K562 (cell line): Measurements from ENCODE around the gene NELFA. TPM values are rescaled to one million over a fixed set of nuclear protein-coding genes. Genes with fewer than 3 reads are reported as not detected.
A peak's percentile ranks its signal among the peaks of the same experiment; 100 is the strongest.
"Not testable (repeated sequence)": the region's sequence is repeated elsewhere in the genome, so short reads cannot be mapped to it uniquely, and the experiment has no call there.

Experiments used
- ATAC-seq: fragments of 200-7000 bp; cut with Tn5 transposase; 3 replicates; pipeline ENCODE4 v1.9.1; 2020; ENCODE audit warnings: moderate library complexity
- BruUV-seq: library from RNA; stranded (reverse); fragments of 400-500 nt; replicated peaks from 2 replicates; lab custom pipeline; 2021; lab: Mats Ljungman, UMichigan
- CTCF ChIA-PET: fragments of 300-600 bp; formaldehyde crosslinking; extraction: SDS; loops from one replicate; lab custom pipeline; 2021; ENCODE audit warnings: low intra/inter-chr PET ratio; lab: Yijun Ruan, JAX
- POLR2A ChIA-PET: fragments of 300-600, 350-650 bp; sonication (Branson Sonifier 250); formaldehyde crosslinking; extraction: SDS; loops from one replicate; lab custom pipeline; 2021; ENCODE audit warnings: antibody characterized with exemption, inconsistent platforms; lab: Yijun Ruan, JAX
- DNase-seq, 4 experiments: peaks; one replicate each; pipeline versions ENCODE4 v3.0.0 to v3.0.0-alpha.2; 2011 to 2018; ENCODE audit warnings: low spot score in 3 of 4, mixed read lengths in 3 of 4; ENCODE audit errors: extremely low read depth in 1 of 4
- FAIRE-seq: peaks from 2 replicates; lab custom pipeline; 2011; peaks lifted over from hg19 to GRCh38; lab: Jason Lieb, UNC
- H2AFZ ChIP-seq: 2 replicates; pipeline ENCODE4 v1.6.0; 2011; ENCODE audit warnings: low read depth, low read length, control low read depth, inconsistent platforms
- H3K27ac ChIP-seq: fragments of 200-600 bp; 3 replicates; pipeline ENCODE4 v1.8.0; 2011; ENCODE audit warnings: low read depth, mild to moderate bottlenecking, control low read depth, inconsistent platforms, low read length, moderate library complexity, mixed read lengths; ENCODE audit errors: extremely low read depth
- H3K27me3 ChIP-seq, 2 experiments: fragments of 300-600 bp in 1 of 2; 2 replicates in 1 of 2; 3 replicates in 1 of 2; pipeline versions ENCODE4 v1.6.0 to v1.8.0; 2011; ENCODE audit warnings: inconsistent platforms in 2 of 2, low read length in 2 of 2, mild to moderate bottlenecking in 1 of 2, mixed read lengths in 1 of 2, moderate library complexity in 1 of 2; ENCODE audit not compliant: control insufficient read depth in 2 of 2, insufficient read depth in 2 of 2
- H3K36me3 ChIP-seq: fragments of 300-600 bp; 3 replicates; pipeline ENCODE4 v1.8.0; 2011; ENCODE audit warnings: mild to moderate bottlenecking, low read length, inconsistent platforms; ENCODE audit not compliant: control insufficient read depth, insufficient read depth
- H3K4me1 ChIP-seq, 2 experiments: fragments of 200-600 bp in 1 of 2; replicated peaks in 1 of 2; 2 replicates in 1 of 2; 3 replicates in 1 of 2; pipeline versions ENCODE4 v1.5.1 to v1.8.0; 2011; ENCODE audit warnings: inconsistent platforms in 2 of 2, low read length in 2 of 2, mild to moderate bottlenecking in 1 of 2, mixed read lengths in 1 of 2, moderate library complexity in 1 of 2; ENCODE audit not compliant: control insufficient read depth in 2 of 2, insufficient read depth in 2 of 2
- H3K4me2 ChIP-seq: 2 replicates; pipeline ENCODE4 v1.6.1; 2011; ENCODE audit warnings: low read length, control low read depth, inconsistent platforms, mixed read lengths; ENCODE audit not compliant: insufficient read depth
- H3K4me3 ChIP-seq: fragments of 200-600 bp; sonication (generic), shearing (Covaris generic); 2 replicates; pipeline ENCODE4 v1.5.1; 2016; ENCODE audit warnings: control low read depth, inconsistent platforms
- H3K79me2 ChIP-seq: fragments of 200-600 bp; 3 replicates; pipeline ENCODE4 v1.8.0; 2011; ENCODE audit warnings: low read length, inconsistent platforms; ENCODE audit not compliant: control insufficient read depth, insufficient read depth
- H3K9ac ChIP-seq, 2 experiments: 2 replicates each; pipeline versions ENCODE4 v1.6.0 to v1.6.1; 2011; ENCODE audit warnings: low read depth in 2 of 2, low read length in 2 of 2, control low read depth in 1 of 2, inconsistent platforms in 1 of 2, mild to moderate bottlenecking in 1 of 2, mixed read lengths in 1 of 2; ENCODE audit not compliant: insufficient read depth in 1 of 2
- H3K9me1 ChIP-seq: one replicate; pipeline ENCODE4 v1.6.0; 2011; ENCODE audit warnings: inconsistent platforms, mild to moderate bottlenecking, low read length, moderate library complexity; ENCODE audit not compliant: control insufficient read depth, insufficient read depth
- H3K9me3 ChIP-seq: replicated peaks from 2 replicates; pipeline ENCODE4 v1.5.1; 2011; ENCODE audit warnings: low read depth, low read length, inconsistent platforms; ENCODE audit not compliant: control insufficient read depth, insufficient read depth
- H4K20me1 ChIP-seq: replicated peaks from 2 replicates; pipeline ENCODE4 v1.6.1; 2011; ENCODE audit warnings: low read length, inconsistent platforms, mixed read lengths; ENCODE audit not compliant: control insufficient read depth, insufficient read depth
- NONO ChIP-seq, 2 experiments: fragments of 200-400 bp in 1 of 2; fragments of 450-650 bp in 1 of 2; formaldehyde crosslinking in 1 of 2; IDR thresholded peaks; 2 replicates each; pipeline ENCODE4 v1.6.1; 2017; ENCODE audit warnings: low read depth in 2 of 2, mild to moderate bottlenecking in 2 of 2, moderate library complexity in 2 of 2, low read length in 1 of 2
- UBTF ChIP-seq, 2 experiments: IDR thresholded peaks; 2 replicates each; pipeline ENCODE4 v1.6.1; 2012; ENCODE audit warnings: improper control_type of control experiment in 2 of 2, low read depth in 2 of 2, low read length in 2 of 2, borderline replicate concordance in 1 of 2
- ZNF146 ChIP-seq: IDR thresholded peaks from one replicate; pipeline ENCODE4 v1.6.1; 2018; ENCODE audit warnings: missing compliant biosample characterization; ENCODE audit not compliant: unreplicated experiment
- WGBS: fragments of 100-300 bp; shearing (Covaris generic); methylation state at CpG from one replicate; pipeline ENCODE4 v1.1.6; 2016; ENCODE audit warnings: low coverage, mixed read lengths; ENCODE audit not compliant: insufficient coverage; ENCODE audit errors: missing lambda C conversion rate; 5-methylcytosine and 5-hydroxymethylcytosine counted together
- in situ Hi-C: fragments of 300-500 bp; cut with MboI; formaldehyde crosslinking; loops from 4 replicates; pipeline ENCODE4 v1.15.0; 2018; ENCODE audit warnings: inconsistent platforms, mixed read lengths
- intact Hi-C: fragments of 100-400 bp; cut with micrococcal nuclease; formaldehyde crosslinking; loops from 2 replicates; pipeline ENCODE4 v1.14.2; 2022
- polyA plus RNA-seq, 8 experiments: library from polyadenylated mRNA; depleted of rRNA in 4 of 8; stranded (reverse) in 5 of 8; unstranded in 3 of 8; fragments of >200 nt; fragmentation: Nextera tagmentation in 2 of 8; fragmentation: Illumina TruSeq in 1 of 8; extraction: Ambion mirVana in 2 of 8; extraction: Trizol in 1 of 8; gene quantifications; 2 replicates each; pipeline versions ENCODE4 v1.2.1 to v1.2.3, GENCODE V29; 2011 to 2014; ENCODE audit warnings: inconsistent platforms in 1 of 8, missing spikeins in 1 of 8
- total RNA-seq, 7 experiments: library from RNA; depleted of rRNA in 6 of 7; stranded (reverse); fragments of >200 nt in 6 of 7; fragmentation: Illumina TruSeq in 2 of 7; extraction: Trizol in 2 of 7; gene quantifications; 2 replicates each; pipeline versions ENCODE4 v1.2.1 to v1.2.3, GENCODE V29; 2011 to 2021; ENCODE audit warnings: low replicate concordance in 1 of 7

The NELFA gene
- total and polyA plus RNA-seq, 9 of the 15 experiments (the other 6 are each of a cell fraction or from before 2014, with no cell fraction given): 0.76 to 59.6 (median 14.8) TPM

GRCh38 chr4:2006367-2006766 is 2.4 kb downstream of the NELFA start (continued):
- TF ChIP-seq UBTF (IDR thresholded peaks at IDR 0.05; ENCODE audit: borderline replicate concordance in 1 of 2, low read depth in 2 of 2, low read length in 2 of 2): no peak
- TF ChIP-seq NONO (IDR thresholded peaks at IDR 0.05; ENCODE audit: low read depth in 2 of 2, low read length in 1 of 2): no peak
- TF ChIP-seq, all 486 proteins: peak for 1

GRCh38 chr4:2003361-2003760 is 5.4 kb downstream of the NELFA start:
- POLR2A ChIA-PET, H3K4me3 ChIP-seq, H3K27me3 ChIP-seq, CTCF ChIA-PET, ATAC-seq, H3K9me1 ChIP-seq, H3K4me2 ChIP-seq, H3K9me3 ChIP-seq, BruUV-seq, DNase-seq, H3K27ac ChIP-seq, intact Hi-C loops, FAIRE-seq, H3K9ac ChIP-seq, H2AFZ ChIP-seq, in situ Hi-C loops: not testable (repeated sequence)
- Histone ChIP-seq H3K79me2 (peaks cover 96% of the 10 kb centered on the region), H3K36me3 (peaks cover 51% of the 10 kb centered on the region), H3K4me1 (peaks cover 9 to 15% of the 10 kb centered on the region in 2 experiments; a peak in 4 of 5 replicates), H4K20me1 (peaks cover 22% of the 10 kb centered on the region)
- WGBS: 81% methylated on average over 2 of the region's 2 CpGs
- TF ChIP-seq ZNF146 (CRISPR knock-in tag): peak; percentile 75

- H2AFZ ChIP-seq, ATAC-seq, H3K4me1 ChIP-seq, H3K9me3 ChIP-seq, H3K27me3 ChIP-seq, H4K20me1 ChIP-seq, H3K27ac ChIP-seq, in situ Hi-C loops, POLR2A ChIA-PET, H3K9ac ChIP-seq, DNase-seq, CTCF ChIA-PET, H3K4me3 ChIP-seq, BruUV-seq, H3K4me2 ChIP-seq, H3K9me1 ChIP-seq, FAIRE-seq, intact Hi-C loops: not testable (repeated sequence)
- peaks cover 51% of the 10 kb centered on the region; the same call in 2 of the 3 replicates for H3K36me3 ChIP-seq
- H3K79me2 ChIP-seq: peaks cover 93% of the 10 kb centered on the region
- WGBS: 90% methylated on average over 4 of the region's 4 CpGs
Measured at GRCh38 chr4:1999308-1999707, 9.5 kb downstream of the NELFA start.
